HG02588 (cell line): ENCODE results near the gene SLC35D1.
"Not testable (repeated sequence)": the region's sequence is repeated elsewhere in the genome, so short reads cannot be mapped to it uniquely, and the experiment has no call there.

Experiments
- ATAC-seq: cut with Tn5 transposase; IDR thresholded peaks from one replicate; pipeline ENCODE4 v1.9.1; 2021; ENCODE audit warnings: mild to moderate bottlenecking, moderate library complexity; ENCODE audit not compliant: unreplicated experiment

The SLC35D1 gene

GRCh38 chr1:67053785-67054772 is at the start of gene SLC35D1:
Gene SLC35D1 (minus strand): TSS chr1:67054148. CDS start chr1:67054013, 135 bp downstream.
- peak; percentile 83 for ATAC-seq

- no peak for ATAC-seq
Measured at GRCh38 chr1:67103548-67103947, 49.6 kb upstream of the SLC35D1 start.

- ATAC-seq = no peak
Measured at GRCh38 chr1:67100833-67101232, 46.9 kb upstream of the SLC35D1 start.

- no peak for ATAC-seq
Measured at GRCh38 chr1:67097305-67097704, 43.4 kb upstream of the SLC35D1 start.

GRCh38 chr1:67094191-67094590 is 40.2 kb upstream of the SLC35D1 start:
- ATAC-seq = no peak

- no peak for ATAC-seq
Measured at GRCh38 chr1:67089685-67090208, 35.8 kb upstream of the SLC35D1 start.

GRCh38 chr1:67088440-67088839 is 34.5 kb upstream of the SLC35D1 start:
- no peak for ATAC-seq

GRCh38 chr1:67085326-67085725 is 31.4 kb upstream of the SLC35D1 start:
- no peak for ATAC-seq

GRCh38 chr1:67084765-67085318 is 30.9 kb upstream of the SLC35D1 start:
- no peak for ATAC-seq

GRCh38 chr1:67078291-67078690 is 24.3 kb upstream of the SLC35D1 start:
- no peak for ATAC-seq

GRCh38 chr1:67077593-67077992 is 23.6 kb upstream of the SLC35D1 start:
- no peak for ATAC-seq

- no peak for ATAC-seq
Measured at GRCh38 chr1:67072749-67073148, 18.8 kb upstream of the SLC35D1 start.

- not testable (repeated sequence) for ATAC-seq
Measured at GRCh38 chr1:67067655-67068054, 13.7 kb upstream of the SLC35D1 start.

GRCh38 chr1:67062412-67062811 is 8.5 kb upstream of the SLC35D1 start:
- no peak for ATAC-seq

- no peak for ATAC-seq
Measured at GRCh38 chr1:67061266-67061665, 7.3 kb upstream of the SLC35D1 start.

- no peak for ATAC-seq
Measured at GRCh38 chr1:67060811-67061218, 6.9 kb upstream of the SLC35D1 start.

- no peak for ATAC-seq
Measured at GRCh38 chr1:67059346-67059745, 5.4 kb upstream of the SLC35D1 start.

GRCh38 chr1:67058761-67059160 is 4.8 kb upstream of the SLC35D1 start:
- ATAC-seq = no peak

- ATAC-seq = no peak
Measured at GRCh38 chr1:67058242-67058641, 4.3 kb upstream of the SLC35D1 start.

GRCh38 chr1:67053535-67053784 is 488 bp downstream of the SLC35D1 start:
- peak; percentile 35 for ATAC-seq

GRCh38 chr1:67052741-67053534 is 1.0 kb downstream of the SLC35D1 start:
- peak; percentile 13 for ATAC-seq
